Keratinocyte (primary cell): ENCODE data around the gene OR2AJ1. TPM values are rescaled to one million over a fixed set of nuclear protein-coding genes. Genes with fewer than 3 reads are reported as not detected.
A peak's percentile ranks its signal among the peaks of the same experiment; 100 is the strongest.

ENCODE experiments used
- DNase-seq: peaks from one replicate; pipeline ENCODE4 v3.0.0-alpha.2; 2011; ENCODE audit warnings: low read depth, missing footprints, low spot score
- FAIRE-seq: peaks from 2 replicates; lab custom pipeline; 2011; peaks lifted over from hg19 to GRCh38; lab: Jason Lieb, UNC
- H2AFZ ChIP-seq: 2 replicates; pipeline ENCODE4 v1.6.0; 2012; ENCODE audit warnings: low read length, control low read depth, inconsistent platforms; ENCODE audit not compliant: control insufficient read depth
- H3K27ac ChIP-seq: 2 replicates; pipeline ENCODE4 v1.5.1; 2011; ENCODE audit warnings: low read length; ENCODE audit not compliant: control insufficient read depth, insufficient read depth
- H3K27me3 ChIP-seq: 3 replicates; pipeline ENCODE4 v1.6.0; 2011; ENCODE audit warnings: low read length; ENCODE audit not compliant: control insufficient read depth, insufficient read depth; ENCODE audit errors: extremely low read depth
- H3K36me3 ChIP-seq, 2 experiments: 2 replicates in 1 of 2; 3 replicates in 1 of 2; pipeline ENCODE4 v1.5.1; 2011; ENCODE audit warnings: low read length in 2 of 2, mild to moderate bottlenecking in 1 of 2; ENCODE audit not compliant: control insufficient read depth in 2 of 2, insufficient read depth in 2 of 2; ENCODE audit errors: extremely low read depth in 1 of 2
- H3K4me1 ChIP-seq: 3 replicates; pipeline ENCODE4 v1.5.1; 2011; ENCODE audit warnings: low read length; ENCODE audit not compliant: control insufficient read depth, insufficient read depth; ENCODE audit errors: extremely low read depth
- H3K4me2 ChIP-seq: 3 replicates; pipeline ENCODE4 v1.6.0; 2011; ENCODE audit warnings: low read depth, low read length; ENCODE audit not compliant: control insufficient read depth, insufficient read depth; ENCODE audit errors: extremely low read depth
- H3K4me3 ChIP-seq, 3 experiments: fragments of 200-600 bp in 1 of 3; sonication (generic) in 1 of 3; 2 replicates in 2 of 3; 3 replicates in 1 of 3; pipeline ENCODE4 v1.5.1; 2011 to 2016; ENCODE audit warnings: low read length in 3 of 3, mild to moderate bottlenecking in 3 of 3, control low read depth in 2 of 3, inconsistent platforms in 1 of 3, low read depth in 1 of 3, mixed read lengths in 1 of 3, mixed run types in 1 of 3, moderate library complexity in 1 of 3; ENCODE audit not compliant: control insufficient read depth in 2 of 3, insufficient read depth in 2 of 3; ENCODE audit errors: extremely low read depth in 1 of 3
- H3K79me2 ChIP-seq: 2 replicates; pipeline ENCODE4 v1.6.0; 2012; ENCODE audit warnings: low read length; ENCODE audit not compliant: control insufficient read depth, insufficient read depth
- H3K9ac ChIP-seq: 3 replicates; pipeline ENCODE4 v1.6.0; 2011; ENCODE audit warnings: low read length; ENCODE audit not compliant: control insufficient read depth, insufficient read depth; ENCODE audit errors: extremely low read depth
- H3K9me1 ChIP-seq: 3 replicates; pipeline ENCODE4 v1.6.0; 2011; ENCODE audit warnings: low read length; ENCODE audit not compliant: control insufficient read depth, insufficient read depth; ENCODE audit errors: extremely low read depth
- H3K9me3 ChIP-seq: 2 replicates; pipeline ENCODE4 v1.5.1; 2012; ENCODE audit warnings: low read depth, low read length; ENCODE audit not compliant: control insufficient read depth
- H4K20me1 ChIP-seq: 3 replicates; pipeline ENCODE4 v1.6.0; 2011; ENCODE audit warnings: low read length; ENCODE audit not compliant: control insufficient read depth, insufficient read depth; ENCODE audit errors: extremely low read depth
- EZH2 ChIP-seq: IDR thresholded peaks from one replicate; pipeline ENCODE4 v1.6.1; 2012; ENCODE audit warnings: inconsistent platforms, mild to moderate bottlenecking, low read length, moderate library complexity
- dilution Hi-C: fragments of 300-500 bp; cut with MboI; formaldehyde crosslinking; loops from one replicate; pipeline ENCODE4 v1.7.0; 2020; ENCODE audit warnings: low sequenced_read_pairs; ENCODE audit not compliant: extremely low pct_ligation_motif_present
- polyA plus RNA-seq, 5 experiments: library from polyadenylated mRNA; depleted of rRNA in 3 of 5; stranded (reverse) in 3 of 5; stranded (forward) in 1 of 5; unstranded in 1 of 5; fragments of >200 nt; gene quantifications; 1 replicate in 1 of 5; 2 replicates in 3 of 5; 3 replicates in 1 of 5; pipeline versions ENCODE4 v1.2.1 to v1.2.3, GENCODE V29; 2011 to 2012; ENCODE audit warnings: missing spikeins in 2 of 5, low read depth in 1 of 5, low replicate concordance in 1 of 5
- TF ChIP-seq, protein P1 (sequence below), 3 experiments: IDR thresholded peaks in 1 of 3; conservative IDR thresholded peaks in 1 of 3; optimal IDR thresholded peaks in 1 of 3; 2 replicates in 2 of 3; 3 replicates in 1 of 3; pipeline versions ENCODE3 to v1.5.1; 2011; ENCODE audit warnings: low read length in 3 of 3, mild to moderate bottlenecking in 3 of 3, moderate library complexity in 2 of 3, control low read depth in 1 of 3, inconsistent platforms in 1 of 3; ENCODE audit not compliant: insufficient read depth in 2 of 3; ENCODE audit errors: extremely low read depth in 1 of 3

Gene OR2AJ1
- polyA plus RNA-seq, 1 donor (not counting 4 experiments of a cell fraction or from before 2014, with no cell fraction given) = not detected

DNA sequence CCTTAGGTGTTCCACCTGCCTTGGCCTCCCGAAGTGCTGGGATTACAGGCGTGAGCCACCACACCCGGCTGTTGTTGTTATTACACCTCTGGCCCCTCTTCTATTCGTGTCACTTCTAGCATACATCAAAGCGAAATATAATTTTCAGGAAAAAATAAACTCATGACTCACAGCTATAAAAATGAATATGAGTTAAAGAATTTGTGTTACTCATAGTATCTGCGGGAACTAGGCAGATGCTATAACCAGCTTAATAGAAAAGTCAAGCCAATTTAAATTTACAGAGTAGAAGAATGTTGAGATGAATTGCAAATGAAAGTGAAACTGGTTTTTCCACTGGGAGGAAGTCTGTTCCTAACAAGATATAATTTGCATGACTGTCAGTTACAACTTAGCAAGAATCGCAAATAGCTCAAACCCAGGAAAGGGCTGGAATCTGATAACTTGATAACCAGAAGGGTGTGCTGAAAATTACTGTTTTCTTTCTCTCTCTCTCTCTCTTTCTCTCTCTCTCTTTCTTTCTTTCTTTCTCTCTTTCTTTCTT is 18.1 kb upstream of the OR2AJ1 start:
- Histone ChIP-seq H3K4me3 (peak overlapping the region in 2 of 3 experiments; percentile 18 to 48), H3K9me1 (no peaks in the 10 kb centered on the region), H3K27me3 (no peaks in the 10 kb centered on the region), H3K27ac (no peak overlapping the region), H4K20me1 (no peaks in the 10 kb centered on the region), H3K4me2 (peak overlapping the region; percentile 41), H3K9me3 (no peaks in the 10 kb centered on the region), H3K4me1 (no peaks in the 10 kb centered on the region), H3K79me2 (no peaks in the 10 kb centered on the region), H3K36me3 (no peaks in the 10 kb centered on the region), H3K9ac (no peak overlapping the region), H2AFZ (no peak overlapping the region)
- TF ChIP-seq, protein P1, sequence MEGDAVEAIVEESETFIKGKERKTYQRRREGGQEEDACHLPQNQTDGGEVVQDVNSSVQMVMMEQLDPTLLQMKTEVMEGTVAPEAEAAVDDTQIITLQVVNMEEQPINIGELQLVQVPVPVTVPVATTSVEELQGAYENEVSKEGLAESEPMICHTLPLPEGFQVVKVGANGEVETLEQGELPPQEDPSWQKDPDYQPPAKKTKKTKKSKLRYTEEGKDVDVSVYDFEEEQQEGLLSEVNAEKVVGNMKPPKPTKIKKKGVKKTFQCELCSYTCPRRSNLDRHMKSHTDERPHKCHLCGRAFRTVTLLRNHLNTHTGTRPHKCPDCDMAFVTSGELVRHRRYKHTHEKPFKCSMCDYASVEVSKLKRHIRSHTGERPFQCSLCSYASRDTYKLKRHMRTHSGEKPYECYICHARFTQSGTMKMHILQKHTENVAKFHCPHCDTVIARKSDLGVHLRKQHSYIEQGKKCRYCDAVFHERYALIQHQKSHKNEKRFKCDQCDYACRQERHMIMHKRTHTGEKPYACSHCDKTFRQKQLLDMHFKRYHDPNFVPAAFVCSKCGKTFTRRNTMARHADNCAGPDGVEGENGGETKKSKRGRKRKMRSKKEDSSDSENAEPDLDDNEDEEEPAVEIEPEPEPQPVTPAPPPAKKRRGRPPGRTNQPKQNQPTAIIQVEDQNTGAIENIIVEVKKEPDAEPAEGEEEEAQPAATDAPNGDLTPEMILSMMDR (optimal IDR thresholded peaks at IDR 0.05 in 1 of 3, IDR thresholded peaks at IDR 0.05 in 1 of 3, conservative IDR thresholded peaks at IDR 0.05 in 1 of 3; ENCODE audit: extremely low read depth in 1 of 3, insufficient read depth in 2 of 3, low read length in 3 of 3) = no peak
- TF ChIP-seq EZH2 = no peak
- dilution Hi-C loops = no loop called here
- DNase-seq (no peak), FAIRE-seq (no peak)

DNA sequence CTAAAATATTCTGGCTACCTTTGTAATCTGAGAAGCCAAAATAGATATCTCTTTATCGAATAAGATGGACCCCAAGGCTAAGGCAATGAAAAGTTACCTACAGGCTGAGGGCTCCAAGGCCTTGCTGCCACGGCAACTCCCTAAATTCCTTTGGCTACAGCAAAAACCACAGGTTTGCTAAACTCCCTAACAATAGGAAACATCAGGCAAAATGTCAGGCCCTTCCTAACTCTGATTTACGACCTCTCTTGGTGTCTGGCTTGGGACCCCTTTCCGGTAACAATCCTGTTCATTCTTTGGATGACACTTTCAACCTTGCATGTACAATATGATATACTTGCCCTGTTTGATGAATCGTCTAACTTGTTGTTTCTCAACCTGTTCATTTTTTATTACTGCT is 15.9 kb upstream of the OR2AJ1 start:
- no peaks in the 10 kb centered on the region for H3K36me3 ChIP-seq

More for the DNA sequence above, 15.9 kb upstream of the OR2AJ1 start:
- dilution Hi-C loops = no loop called here
- H3K9me1 ChIP-seq = no peaks in the 10 kb centered on the region
- H3K4me2 ChIP-seq = no peak overlapping the region
- no peaks in the 10 kb centered on the region for H4K20me1 ChIP-seq
- H3K79me2 ChIP-seq = no peaks in the 10 kb centered on the region
- H3K27ac ChIP-seq = no peak overlapping the region
- H3K9me3 ChIP-seq = no peaks in the 10 kb centered on the region
- no peaks in the 10 kb centered on the region for H3K4me1 ChIP-seq
- no peak overlapping the region for H3K4me3 ChIP-seq
- TF ChIP-seq, protein P1 (optimal IDR thresholded peaks at IDR 0.05 in 1 of 3, IDR thresholded peaks at IDR 0.05 in 1 of 3, conservative IDR thresholded peaks at IDR 0.05 in 1 of 3; ENCODE audit: extremely low read depth in 1 of 3, insufficient read depth in 2 of 3, low read length in 3 of 3) = no peak
- TF ChIP-seq EZH2 = no peak
- H2AFZ ChIP-seq = no peak overlapping the region
- no peak overlapping the region for H3K9ac ChIP-seq
- no peak for DNase-seq
- H3K27me3 ChIP-seq = no peaks in the 10 kb centered on the region
- no peak for FAIRE-seq
